ENCODE measurements around the gene PGD.

- TF ChIP-seq FOSL2 (IDR thresholded peaks at IDR 0.05), result no peak
- TF ChIP-seq FOSL2 (CRISPR knock-in tag; IDR thresholded peaks at IDR 0.05), result no peak
- TF ChIP-seq POLR2A (IDR thresholded peaks at IDR 0.05; ENCODE audit: low read length), result no peak
- no peak for TF ChIP-seq CTCF (IDR thresholded peaks at IDR 0.05)
- TF ChIP-seq POLR2AphosphoS2 (conservative IDR thresholded peaks at IDR 0.05; ENCODE audit: low read length), result no peak
- no peak for TF ChIP-seq RCOR1 (IDR thresholded peaks at IDR 0.05; ENCODE audit: low read depth, low read length)
- no peak for TF ChIP-seq PBX3 (IDR thresholded peaks at IDR 0.05)
- no peak for TF ChIP-seq USF2 (IDR thresholded peaks at IDR 0.05)
- TF ChIP-seq REST (IDR thresholded peaks at IDR 0.05), result no peak
- TF ChIP-seq FOSB (CRISPR knock-in tag; IDR thresholded peaks at IDR 0.05), result no peak
- TF ChIP-seq EP300 (IDR thresholded peaks at IDR 0.05), result no peak
- no peak for TF ChIP-seq MYC (IDR thresholded peaks at IDR 0.05; ENCODE audit: borderline replicate concordance, low read length)
- TF ChIP-seq CBX2 (IDR thresholded peaks at IDR 0.05; ENCODE audit: borderline replicate concordance, low read depth), result no peak
- no peak for TF ChIP-seq ESRRA (IDR thresholded peaks at IDR 0.05; ENCODE audit: borderline replicate concordance, low read length)
These were observed 38.8 kb upstream of the PGD start for GRCh38 chr1:10360045-10360444.

Data from A549 (cell line).